ENCODE data around the gene FAM171A1. TPM values are rescaled to one million over a fixed set of nuclear protein-coding genes. Genes with fewer than 3 reads are reported as not detected.

The FAM171A1 gene
- total RNA-seq, 1 donor from 2014 or later: 27.7 TPM

GRCh38 chr10:15182540-15183207 lies 188.4 kb downstream of the FAM171A1 start:
- Histone ChIP-seq H3K4me3 (no peak overlapping the region), H3K9me3 (no peaks in the 10 kb centered on the region), H3K27me3 (no peaks in the 10 kb centered on the region), H3K27ac (no peak overlapping the region), H3K4me1 (no peaks in the 10 kb centered on the region), H3K36me3 (no peaks in the 10 kb centered on the region)
- intact Hi-C loops (cut with DNase I): no loop called here
- TF ChIP-seq CTCF (IDR thresholded peaks at IDR 0.05): no peak
- no peak for DNase-seq (ENCODE audit: low spot score in 2 of 2)

GRCh38 chr10:15181576-15182156 lies 189.4 kb downstream of the FAM171A1 start:
- DNase-seq (ENCODE audit: low spot score in 2 of 2): no peak
- intact Hi-C loops (cut with DNase I): no loop called here
- no peak for TF ChIP-seq CTCF (IDR thresholded peaks at IDR 0.05)
- Histone ChIP-seq H3K4me1 (no peaks in the 10 kb centered on the region), H3K27me3 (no peaks in the 10 kb centered on the region), H3K4me3 (no peak overlapping the region), H3K27ac (no peak overlapping the region), H3K36me3 (no peaks in the 10 kb centered on the region), H3K9me3 (no peaks in the 10 kb centered on the region)

- Histone ChIP-seq H3K27ac (no peak overlapping the region), H3K27me3 (no peaks in the 10 kb centered on the region), H3K4me3 (no peak overlapping the region), H3K4me1 (no peaks in the 10 kb centered on the region), H3K9me3 (no peaks in the 10 kb centered on the region), H3K36me3 (no peaks in the 10 kb centered on the region)
- intact Hi-C loops (cut with DNase I): no loop called here
- TF ChIP-seq CTCF (IDR thresholded peaks at IDR 0.05): no peak
- no peak for DNase-seq (ENCODE audit: low spot score in 2 of 2)
Observed at GRCh38 chr10:15180736-15181135, 190.4 kb downstream of the FAM171A1 start.

- TF ChIP-seq CTCF (IDR thresholded peaks at IDR 0.05): no peak
- no peak overlapping the region for H3K27ac ChIP-seq
- intact Hi-C loops (cut with DNase I): no loop called here
Observed at GRCh38 chr10:15176269-15176668, 194.8 kb downstream of the FAM171A1 start.

GRCh38 chr10:15175587-15175986 lies 195.5 kb downstream of the FAM171A1 start:
- no peak for DNase-seq (ENCODE audit: low spot score in 2 of 2)
- no peaks in the 10 kb centered on the region for H3K4me1 ChIP-seq
- no peak for TF ChIP-seq CTCF (IDR thresholded peaks at IDR 0.05)
- H3K4me3 ChIP-seq: no peak overlapping the region
- H3K27ac ChIP-seq: no peak overlapping the region
- H3K27me3 ChIP-seq: no peaks in the 10 kb centered on the region
- H3K36me3 ChIP-seq: no peaks in the 10 kb centered on the region
- H3K9me3 ChIP-seq: no peaks in the 10 kb centered on the region
- intact Hi-C loops (cut with DNase I): no loop called here

More at GRCh38 chr10:15176269-15176668, 194.8 kb downstream of the FAM171A1 start:
- DNase-seq (ENCODE audit: low spot score in 2 of 2): no peak
- no peak overlapping the region for H3K4me3 ChIP-seq
- H3K9me3 ChIP-seq: no peaks in the 10 kb centered on the region
- H3K27me3 ChIP-seq: no peaks in the 10 kb centered on the region
- H3K36me3 ChIP-seq: no peaks in the 10 kb centered on the region
- no peaks in the 10 kb centered on the region for H3K4me1 ChIP-seq

Data from ascending aorta (tissue), 2 donors.